Measurements from ENCODE around the gene MT1G.
"Not testable (repeated sequence)": the region's sequence is repeated elsewhere in the genome, so short reads cannot be mapped to it uniquely, and the experiment has no call there.

Gene MT1G

GRCh38 chr16:56667581-56668571 is at the start of gene MT1G:
Gene MT1G, minus strand, starts transcription at chr16:56668065. Its CDS starts 72 bp downstream, at chr16:56667993.
- Histone ChIP-seq H3K4me3 (ENCODE audit: low read depth, low read length) (no peak within 1 kb of the TSS), H3K4me1 (ENCODE audit: control insufficient read depth, insufficient read depth, low read length) (no peaks in the 10 kb centered on the region), H3K9me3 (ENCODE audit: control insufficient read depth, insufficient read depth, low read depth, low read length) (no peaks in the 10 kb centered on the region), H3K36me3 (ENCODE audit: control insufficient read depth in 2 of 2, insufficient read depth in 1 of 2, low read length in 2 of 2) (no peaks in the 10 kb centered on the region), H3K27ac (ENCODE audit: extremely low read depth, low read depth, low read length) (no peak within 1 kb of the TSS)
- TF ChIP-seq ZNF548 (tag by site-specific recombination; IDR thresholded peaks at IDR 0.05) (no peak), ZNF266 (tag by site-specific recombination; IDR thresholded peaks at IDR 0.05; ENCODE audit: low read depth) (no peak), ZFP69B (tag by site-specific recombination; IDR thresholded peaks at IDR 0.05) (no peak), ZNF311 (tag by site-specific recombination; IDR thresholded peaks at IDR 0.05; ENCODE audit: borderline replicate concordance) (no peak), ZNF2 (tag by site-specific recombination; IDR thresholded peaks at IDR 0.05) (no peak), ZNF837 (tag by site-specific recombination; IDR thresholded peaks at IDR 0.05) (no peak), ZNF112 (tag by site-specific recombination; IDR thresholded peaks at IDR 0.05) (no peak), ZNF19 (tag by site-specific recombination; IDR thresholded peaks at IDR 0.05; ENCODE audit: low read depth) (no peak), BCL11A (tag by site-specific recombination; IDR thresholded peaks at IDR 0.05; ENCODE audit: low read depth) (no peak), KLF10 (tag by site-specific recombination; IDR thresholded peaks at IDR 0.05) (no peak), ZBTB49 (tag by site-specific recombination; IDR thresholded peaks at IDR 0.05; ENCODE audit: low read depth) (no peak), BCL6B (tag by site-specific recombination; IDR thresholded peaks at IDR 0.05) (no peak)
- TF ChIP-seq, protein P1, sequence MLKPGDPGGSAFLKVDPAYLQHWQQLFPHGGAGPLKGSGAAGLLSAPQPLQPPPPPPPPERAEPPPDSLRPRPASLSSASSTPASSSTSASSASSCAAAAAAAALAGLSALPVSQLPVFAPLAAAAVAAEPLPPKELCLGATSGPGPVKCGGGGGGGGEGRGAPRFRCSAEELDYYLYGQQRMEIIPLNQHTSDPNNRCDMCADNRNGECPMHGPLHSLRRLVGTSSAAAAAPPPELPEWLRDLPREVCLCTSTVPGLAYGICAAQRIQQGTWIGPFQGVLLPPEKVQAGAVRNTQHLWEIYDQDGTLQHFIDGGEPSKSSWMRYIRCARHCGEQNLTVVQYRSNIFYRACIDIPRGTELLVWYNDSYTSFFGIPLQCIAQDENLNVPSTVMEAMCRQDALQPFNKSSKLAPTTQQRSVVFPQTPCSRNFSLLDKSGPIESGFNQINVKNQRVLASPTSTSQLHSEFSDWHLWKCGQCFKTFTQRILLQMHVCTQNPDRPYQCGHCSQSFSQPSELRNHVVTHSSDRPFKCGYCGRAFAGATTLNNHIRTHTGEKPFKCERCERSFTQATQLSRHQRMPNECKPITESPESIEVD (tag by site-specific recombination; IDR thresholded peaks at IDR 0.05), result no peak
- ChIA-PET CTCF (interaction anchor here (1.0 kb wide), 1 partner anchor 91 kb away, joined by 3 read pairs; no protein-coding TSS in a partner anchor), POLR2A (no interaction called here)

DNA sequence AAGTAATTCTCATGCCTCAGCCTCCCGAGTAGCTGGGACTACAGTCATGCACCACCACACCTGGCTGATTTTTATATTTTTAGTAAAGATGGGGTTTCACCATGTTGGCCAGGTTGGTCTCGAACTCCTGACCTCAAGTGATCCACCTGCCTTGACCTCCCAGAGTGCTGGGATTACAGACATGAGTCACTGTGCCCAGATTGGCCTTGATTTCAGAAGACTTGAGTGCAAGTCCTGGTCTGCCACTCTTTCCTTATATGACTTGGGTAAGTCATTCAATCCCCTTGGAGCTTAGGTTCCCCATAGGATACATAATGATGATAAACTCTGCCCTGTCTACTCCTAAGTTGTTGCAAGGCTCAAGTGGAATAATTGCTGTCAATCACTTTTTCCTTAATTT is 49.7 kb upstream of the MT1G start:
- H3K4me3 ChIP-seq (ENCODE audit: low read depth, low read length); POLR2A ChIA-PET; H3K36me3 ChIP-seq (ENCODE audit: control insufficient read depth in 2 of 2, insufficient read depth in 1 of 2, low read length in 2 of 2); H3K4me1 ChIP-seq (ENCODE audit: control insufficient read depth, insufficient read depth, low read length); H3K9me3 ChIP-seq (ENCODE audit: control insufficient read depth, insufficient read depth, low read depth, low read length); H3K27ac ChIP-seq (ENCODE audit: extremely low read depth, low read depth, low read length): not testable (repeated sequence)
- CTCF ChIA-PET, result interaction anchor here (0.9 to 1.3 kb wide), 2 partner anchors 15 to 114 kb away, joined by 3 to 4 read pairs; no protein-coding TSS in a partner anchor

DNA sequence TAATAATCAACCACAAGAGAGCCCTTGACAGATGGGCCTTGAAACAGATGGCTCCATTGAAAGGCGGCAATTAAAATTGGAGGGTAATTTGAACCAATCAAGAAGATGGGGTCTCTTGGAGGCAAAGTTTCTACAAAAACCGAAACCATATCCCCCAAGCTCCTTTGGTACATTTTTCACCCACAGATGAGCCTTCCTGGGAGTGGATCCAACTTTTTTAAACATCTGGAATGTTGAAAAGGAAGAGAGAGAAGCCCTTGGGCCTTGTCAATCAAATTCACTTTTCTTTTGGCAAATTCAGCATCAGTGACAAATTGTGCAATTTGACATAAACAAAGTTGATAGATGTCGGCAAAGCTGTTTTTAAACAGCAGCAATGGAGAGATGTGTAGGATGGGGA is 48.9 kb upstream of the MT1G start:
- TF ChIP-seq ZNF830 (tag by site-specific recombination; IDR thresholded peaks at IDR 0.05; ENCODE audit: low read depth) (no peak), ZNF529 (tag by site-specific recombination; IDR thresholded peaks at IDR 0.05; ENCODE audit: insufficient replicate concordance) (no peak), PRDM1 (tag by site-specific recombination; IDR thresholded peaks at IDR 0.05) (no peak), FEZF1 (tag by site-specific recombination; IDR thresholded peaks at IDR 0.05) (no peak)
- Histone ChIP-seq H3K9me3 (ENCODE audit: control insufficient read depth, insufficient read depth, low read depth, low read length) (no peaks in the 10 kb centered on the region), H3K36me3 (ENCODE audit: control insufficient read depth in 2 of 2, insufficient read depth in 1 of 2, low read length in 2 of 2) (no peaks in the 10 kb centered on the region), H3K4me3 (ENCODE audit: low read depth, low read length) (no peak overlapping the region), H3K27ac (ENCODE audit: extremely low read depth, low read depth, low read length) (no peak overlapping the region), H3K4me1 (ENCODE audit: control insufficient read depth, insufficient read depth, low read length) (no peaks in the 10 kb centered on the region)
- ChIA-PET CTCF (interaction anchor here (0.6 to 1.3 kb wide), 3 partner anchors 8 to 113 kb away, joined by 3 to 4 read pairs (median 3); no protein-coding TSS in a partner anchor), POLR2A (interaction anchor here (0.9 kb wide), 1 partner anchor 13 kb away, joined by 3 read pairs; no protein-coding TSS in a partner anchor)
